ENCODE data around the gene SLC16A8.

The SLC16A8 gene

GRCh38 chr22:38032681-38033521, 51.1 kb downstream of the SLC16A8 start (continued):
- TF ChIP-seq, protein P1, sequence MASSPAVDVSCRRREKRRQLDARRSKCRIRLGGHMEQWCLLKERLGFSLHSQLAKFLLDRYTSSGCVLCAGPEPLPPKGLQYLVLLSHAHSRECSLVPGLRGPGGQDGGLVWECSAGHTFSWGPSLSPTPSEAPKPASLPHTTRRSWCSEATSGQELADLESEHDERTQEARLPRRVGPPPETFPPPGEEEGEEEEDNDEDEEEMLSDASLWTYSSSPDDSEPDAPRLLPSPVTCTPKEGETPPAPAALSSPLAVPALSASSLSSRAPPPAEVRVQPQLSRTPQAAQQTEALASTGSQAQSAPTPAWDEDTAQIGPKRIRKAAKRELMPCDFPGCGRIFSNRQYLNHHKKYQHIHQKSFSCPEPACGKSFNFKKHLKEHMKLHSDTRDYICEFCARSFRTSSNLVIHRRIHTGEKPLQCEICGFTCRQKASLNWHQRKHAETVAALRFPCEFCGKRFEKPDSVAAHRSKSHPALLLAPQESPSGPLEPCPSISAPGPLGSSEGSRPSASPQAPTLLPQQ (tag by site-specific recombination; IDR thresholded peaks at IDR 0.05) = peak; percentile 90
- TF ChIP-seq ZNF660 (tag by site-specific recombination; IDR thresholded peaks at IDR 0.05) = no peak; the same call in none of the 2 replicates
- TF ChIP-seq ZNF624 (tag by site-specific recombination; IDR thresholded peaks at IDR 0.05) = no peak
- TF ChIP-seq, protein P2, sequence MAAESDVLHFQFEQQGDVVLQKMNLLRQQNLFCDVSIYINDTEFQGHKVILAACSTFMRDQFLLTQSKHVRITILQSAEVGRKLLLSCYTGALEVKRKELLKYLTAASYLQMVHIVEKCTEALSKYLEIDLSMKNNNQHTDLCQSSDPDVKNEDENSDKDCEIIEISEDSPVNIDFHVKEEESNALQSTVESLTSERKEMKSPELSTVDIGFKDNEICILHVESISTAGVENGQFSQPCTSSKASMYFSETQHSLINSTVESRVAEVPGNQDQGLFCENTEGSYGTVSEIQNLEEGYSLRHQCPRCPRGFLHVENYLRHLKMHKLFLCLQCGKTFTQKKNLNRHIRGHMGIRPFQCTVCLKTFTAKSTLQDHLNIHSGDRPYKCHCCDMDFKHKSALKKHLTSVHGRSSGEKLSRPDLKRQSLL (tag by site-specific recombination; IDR thresholded peaks at IDR 0.05) = no peak
- no peak for TF ChIP-seq ZNF544 (tag by site-specific recombination; IDR thresholded peaks at IDR 0.05)
- TF ChIP-seq ZNF621 (tag by site-specific recombination; IDR thresholded peaks at IDR 0.05) = no peak
- peak; percentile 55 for TF ChIP-seq ZBTB8A (tag by site-specific recombination; IDR thresholded peaks at IDR 0.05)
- peak; percentile 91 for TF ChIP-seq ZFP69B (tag by site-specific recombination; IDR thresholded peaks at IDR 0.05)
- no peak for TF ChIP-seq ZNF155 (tag by site-specific recombination; IDR thresholded peaks at IDR 0.05)
- TF ChIP-seq ZNF266 (tag by site-specific recombination; IDR thresholded peaks at IDR 0.05; ENCODE audit: low read depth) = no peak
- TF ChIP-seq ZNF658 (tag by site-specific recombination; IDR thresholded peaks at IDR 0.05) = no peak
- no peak for TF ChIP-seq ZNF148 (tag by site-specific recombination; IDR thresholded peaks at IDR 0.05; ENCODE audit: borderline replicate concordance)
- no peak for TF ChIP-seq MEIS1 (CRISPR knock-in tag; IDR thresholded peaks at IDR 0.05; ENCODE audit: borderline replicate concordance)
- peak; percentile 91 for TF ChIP-seq TSHZ1 (tag by site-specific recombination; IDR thresholded peaks at IDR 0.05; ENCODE audit: borderline replicate concordance)
- no peak for TF ChIP-seq ZNF211 (tag by site-specific recombination; IDR thresholded peaks at IDR 0.05; ENCODE audit: low read depth)
- peak; percentile 38; the same call in 1 of the 2 replicates for TF ChIP-seq KLF10 (tag by site-specific recombination; IDR thresholded peaks at IDR 0.05)
- TF ChIP-seq KLF7 (tag by site-specific recombination; IDR thresholded peaks at IDR 0.05; ENCODE audit: borderline replicate concordance) = no peak
- TF ChIP-seq ZNF146 (tag by site-specific recombination; IDR thresholded peaks at IDR 0.05) = no peak
- TF ChIP-seq GLI4 (tag by site-specific recombination; IDR thresholded peaks at IDR 0.05) = no peak
- TF ChIP-seq ZNF341 (tag by site-specific recombination; IDR thresholded peaks at IDR 0.05; ENCODE audit: low read depth) = no peak
- peak; percentile 78 for TF ChIP-seq IKZF3 (tag by site-specific recombination; IDR thresholded peaks at IDR 0.05)
- TF ChIP-seq ZXDB (tag by site-specific recombination; IDR thresholded peaks at IDR 0.05) = no peak
- no peak for TF ChIP-seq ZNF140 (tag by site-specific recombination; IDR thresholded peaks at IDR 0.05)
- TF ChIP-seq YY2 (tag by site-specific recombination; IDR thresholded peaks at IDR 0.05) = peak; percentile 79
- TF ChIP-seq INSM2 (tag by site-specific recombination; IDR thresholded peaks at IDR 0.05) = peak; percentile 86
- peak; percentile 94 for TF ChIP-seq ZNF24 (tag by site-specific recombination; IDR thresholded peaks at IDR 0.05)
- no peak for TF ChIP-seq ZNF169 (tag by site-specific recombination; IDR thresholded peaks at IDR 0.05)

Data from HEK293 (cell line).